Tibial artery (tissue), 4 donors: Measurements from ENCODE around the gene MAMDC2.

Experiments used
- DNase-seq, 2 donors: peaks; one replicate each; pipeline ENCODE4 v3.0.0-alpha.2; 2019
- H3K27ac ChIP-seq, 2 donors: fragments of 200-600 bp; sonication (generic) in 1 of 2; 1 replicate in 1 of 2; 2 replicates in 1 of 2; pipeline ENCODE4 v1.5.1; 2018 to 2019; ENCODE audit warnings: mild to moderate bottlenecking in 1 of 2
- H3K27me3 ChIP-seq, 2 donors: fragments of 200-600 bp; sonication (generic) in 1 of 2; one replicate each; pipeline versions ENCODE4 v1.5.1 to v1.6.0; 2016 to 2019
- H3K36me3 ChIP-seq, 3 donors: fragments of 200-600 bp; sonication (generic) in 2 of 3; one replicate each; pipeline ENCODE4 v1.5.1; 2016 to 2019; ENCODE audit warnings: mild to moderate bottlenecking in 2 of 3
- H3K4me1 ChIP-seq, 4 donors: fragments of 200-600 bp; sonication (generic) in 2 of 4; 1 replicate in 3 of 4; 2 replicates in 1 of 4; pipeline ENCODE4 v1.5.1; 2016 to 2019
- H3K4me3 ChIP-seq, 2 donors: fragments of 200-600 bp; sonication (generic) in 1 of 2; 1 replicate in 1 of 2; 2 replicates in 1 of 2; pipeline ENCODE4 v1.5.1; 2018 to 2019; ENCODE audit warnings: mild to moderate bottlenecking in 2 of 2
- H3K9me3 ChIP-seq, 3 donors: fragments of 200-600 bp; sonication (generic) in 1 of 3; one replicate each; pipeline ENCODE4 v1.5.1; 2016 to 2019
- intact Hi-C: fragments of 100-400 bp; cut with DNase I; formaldehyde crosslinking; loops from one replicate; pipeline ENCODE4 v1.15.0; 2023; ENCODE audit warnings: low total_unique reads
- TF ChIP-seq, protein P1 (sequence below), 2 experiments: fragments of 200-600 bp in 1 of 2; fragments of 450-650 bp in 1 of 2; IDR thresholded peaks; one replicate each; pipeline ENCODE4 v1.5.1; 2017 to 2019; ENCODE audit warnings: antibody characterized with exemption in 2 of 2, mild to moderate bottlenecking in 1 of 2, moderate library complexity in 1 of 2

Gene MAMDC2

DNA sequence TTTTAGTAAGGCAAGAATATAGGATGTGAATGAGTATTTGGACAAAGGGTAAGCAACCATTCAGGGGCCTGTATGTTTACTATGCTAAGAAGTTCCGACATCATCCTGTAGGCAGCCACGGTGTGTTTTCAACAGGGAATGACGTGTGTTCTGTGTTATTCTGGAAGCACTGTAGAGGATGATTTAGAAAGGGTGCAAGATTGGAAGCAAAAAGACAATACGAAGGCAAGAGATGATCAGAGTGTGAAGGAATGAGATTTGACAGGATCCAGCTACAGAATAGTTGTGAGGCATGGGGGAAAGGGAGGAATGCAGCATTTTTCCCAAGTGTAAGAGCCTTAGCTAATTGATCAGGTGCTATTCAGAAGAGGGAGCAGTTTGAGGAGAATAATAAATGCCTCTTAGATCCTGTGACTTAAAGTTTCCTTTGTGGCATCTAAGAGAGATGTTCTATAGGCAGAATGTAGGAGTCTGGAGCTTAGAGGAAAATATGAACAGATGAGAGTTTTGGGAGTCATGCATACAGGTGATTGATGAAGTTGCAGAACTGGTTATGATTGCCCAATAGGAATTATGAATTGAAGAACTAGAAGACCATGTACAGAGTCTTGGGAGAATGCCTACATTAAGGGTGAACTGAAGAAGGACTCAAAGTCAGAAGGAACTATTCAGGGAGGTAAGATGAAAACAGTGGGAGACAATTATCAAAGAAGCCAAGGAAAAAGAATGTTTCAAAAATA, 217.7 kb downstream of the MAMDC2 start:
- intact Hi-C loops: no loop called here
- H3K27me3 ChIP-seq: no peaks in the 10 kb centered on the region
- H3K9me3 ChIP-seq: no peaks in the 10 kb centered on the region
- no peak overlapping the region for H3K4me3 ChIP-seq
- TF ChIP-seq, protein P1, sequence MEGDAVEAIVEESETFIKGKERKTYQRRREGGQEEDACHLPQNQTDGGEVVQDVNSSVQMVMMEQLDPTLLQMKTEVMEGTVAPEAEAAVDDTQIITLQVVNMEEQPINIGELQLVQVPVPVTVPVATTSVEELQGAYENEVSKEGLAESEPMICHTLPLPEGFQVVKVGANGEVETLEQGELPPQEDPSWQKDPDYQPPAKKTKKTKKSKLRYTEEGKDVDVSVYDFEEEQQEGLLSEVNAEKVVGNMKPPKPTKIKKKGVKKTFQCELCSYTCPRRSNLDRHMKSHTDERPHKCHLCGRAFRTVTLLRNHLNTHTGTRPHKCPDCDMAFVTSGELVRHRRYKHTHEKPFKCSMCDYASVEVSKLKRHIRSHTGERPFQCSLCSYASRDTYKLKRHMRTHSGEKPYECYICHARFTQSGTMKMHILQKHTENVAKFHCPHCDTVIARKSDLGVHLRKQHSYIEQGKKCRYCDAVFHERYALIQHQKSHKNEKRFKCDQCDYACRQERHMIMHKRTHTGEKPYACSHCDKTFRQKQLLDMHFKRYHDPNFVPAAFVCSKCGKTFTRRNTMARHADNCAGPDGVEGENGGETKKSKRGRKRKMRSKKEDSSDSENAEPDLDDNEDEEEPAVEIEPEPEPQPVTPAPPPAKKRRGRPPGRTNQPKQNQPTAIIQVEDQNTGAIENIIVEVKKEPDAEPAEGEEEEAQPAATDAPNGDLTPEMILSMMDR (IDR thresholded peaks at IDR 0.05): no peak
- H3K27ac ChIP-seq: no peak overlapping the region
- DNase-seq: no peak
- H3K4me1 ChIP-seq: peaks cover 0 to 59% (median 43%) of the 10 kb centered on the region in 4 donors
- peaks cover 12 to 23% (median 15%) of the 10 kb centered on the region in 3 donors for H3K36me3 ChIP-seq

DNA sequence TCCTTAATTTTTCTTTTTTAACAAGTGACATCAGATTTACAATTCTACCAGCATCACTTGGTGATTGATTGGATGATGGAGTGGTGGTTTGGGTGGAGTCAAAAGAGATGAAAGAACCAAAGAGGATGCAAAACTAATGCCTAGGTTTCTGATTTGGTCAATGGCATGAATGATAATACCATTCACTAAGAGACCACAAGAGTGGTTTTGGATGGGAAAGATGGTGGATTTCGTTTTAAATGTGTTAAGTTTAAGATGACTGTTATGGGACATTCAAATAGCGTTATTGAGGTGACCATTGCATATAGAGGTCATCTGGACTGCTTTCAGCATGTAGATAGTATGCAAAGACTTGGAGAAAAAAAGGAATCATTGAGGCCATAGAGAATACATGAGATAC, 218.7 kb downstream of the MAMDC2 start:
- intact Hi-C loops: no loop called here
- no peak for DNase-seq
- Histone ChIP-seq H3K36me3 (peaks cover 15 to 28% (median 20%) of the 10 kb centered on the region in 3 donors), H3K4me1 (peaks cover 0 to 51% (median 35%) of the 10 kb centered on the region in 4 donors), H3K4me3 (no peak overlapping the region), H3K27ac (no peak overlapping the region), H3K9me3 (no peaks in the 10 kb centered on the region), H3K27me3 (no peaks in the 10 kb centered on the region)
- TF ChIP-seq, protein P1 (IDR thresholded peaks at IDR 0.05): no peak

DNA sequence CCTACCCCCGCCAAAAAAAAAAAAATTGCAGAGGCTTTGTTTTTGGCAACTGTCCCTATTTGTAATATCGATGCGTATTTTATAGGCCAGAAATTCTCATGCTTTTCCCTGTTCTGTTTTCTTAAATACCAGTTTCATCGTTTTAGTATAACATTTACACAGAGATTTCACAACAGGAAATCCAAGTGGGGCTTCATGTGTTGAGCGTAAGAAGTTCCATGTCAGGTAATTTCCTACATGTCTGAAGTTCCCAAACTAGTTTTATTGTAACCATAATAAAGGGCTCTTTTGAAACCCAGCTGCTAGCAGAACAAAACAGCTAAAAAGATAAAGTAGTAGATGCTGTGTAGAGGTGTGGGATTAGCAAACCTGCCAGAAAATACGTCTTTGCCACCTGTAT, 219.3 kb downstream of the MAMDC2 start:
- intact Hi-C loops: no loop called here
- Histone ChIP-seq H3K36me3 (peaks cover 17 to 29% (median 20%) of the 10 kb centered on the region in 3 donors), H3K4me1 (peaks cover 0 to 45% (median 30%) of the 10 kb centered on the region in 4 donors), H3K9me3 (no peaks in the 10 kb centered on the region), H3K27ac (peak overlapping the region in 1 of 2 donors; percentile 4), H3K27me3 (no peaks in the 10 kb centered on the region), H3K4me3 (no peak overlapping the region)
- TF ChIP-seq, protein P1 (IDR thresholded peaks at IDR 0.05): no peak
- DNase-seq: no peak

DNA sequence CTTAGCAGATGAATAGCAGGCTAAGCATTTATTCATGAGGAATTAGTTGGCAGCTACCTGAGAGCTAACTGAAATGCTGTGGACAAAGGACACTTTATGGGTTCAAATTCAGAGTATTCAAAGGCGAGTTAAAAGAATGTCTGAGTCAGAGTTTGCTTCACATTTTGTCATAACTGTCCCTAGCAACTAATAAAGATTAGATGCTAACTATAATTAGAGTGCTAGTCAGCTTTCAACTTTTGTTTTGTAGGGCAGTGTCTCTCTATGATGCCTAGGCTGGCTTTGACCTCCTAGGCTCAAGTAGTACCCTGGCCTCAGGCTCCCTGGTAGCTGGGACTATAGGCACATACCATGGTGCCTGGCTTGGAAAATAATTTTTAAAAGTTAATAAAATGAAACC, 219.8 kb downstream of the MAMDC2 start:
- no peaks in the 10 kb centered on the region for H3K9me3 ChIP-seq
- DNase-seq: no peak
- peaks cover 17 to 29% (median 20%) of the 10 kb centered on the region in 3 donors for H3K36me3 ChIP-seq
- intact Hi-C loops: no loop called here
- H3K4me1 ChIP-seq: peaks cover 0 to 45% (median 29%) of the 10 kb centered on the region in 4 donors
- H3K27ac ChIP-seq: peak overlapping the region in 1 of 2 donors; percentile 4
- H3K4me3 ChIP-seq: no peak overlapping the region
- H3K27me3 ChIP-seq: no peaks in the 10 kb centered on the region
- TF ChIP-seq, protein P1 (IDR thresholded peaks at IDR 0.05): no peak
